Measurements from ENCODE around the gene ABLIM1. TPM values are rescaled to one million over a fixed set of nuclear protein-coding genes. Genes with fewer than 3 reads are reported as not detected.

The ABLIM1 gene
- total and polyA plus RNA-seq, 10 of the 15 experiments (the other 5 are each of a cell fraction or from before 2014, with no cell fraction given): 14.2 to 50.5 (median 28.1) TPM

DNA sequence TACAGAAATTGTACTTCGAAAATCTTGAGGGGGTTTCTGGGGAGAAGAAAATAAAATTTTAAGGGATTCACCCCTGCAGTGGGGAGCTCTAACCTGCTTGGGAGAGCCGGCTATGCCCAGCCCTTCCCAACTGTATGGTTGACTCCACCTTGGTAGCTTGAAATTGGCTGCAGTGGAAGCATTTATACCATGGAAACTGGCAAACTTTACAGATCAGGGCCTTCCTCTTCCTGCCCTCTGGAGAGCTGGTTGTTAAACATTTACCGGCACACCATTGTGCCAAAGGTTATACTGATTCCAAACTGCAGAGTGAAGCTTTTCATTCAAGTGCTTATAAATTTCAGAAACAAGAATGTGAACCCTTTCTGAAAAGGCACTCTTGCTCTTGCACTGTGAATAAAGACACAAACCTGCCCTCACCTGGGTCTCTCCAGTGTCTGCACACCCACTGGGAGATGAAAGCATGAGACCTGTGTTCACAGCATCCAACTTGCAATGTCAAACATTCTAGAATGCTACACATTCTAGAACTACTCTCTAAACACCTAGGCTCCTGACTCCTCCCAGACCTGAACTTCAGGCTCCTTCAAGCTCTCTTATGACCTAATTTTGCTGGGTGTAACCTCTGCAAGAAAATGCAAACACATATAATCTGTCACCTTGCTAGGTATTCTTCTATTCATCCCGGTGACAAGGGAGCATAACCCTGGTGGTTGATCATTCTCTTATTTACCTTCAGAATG, 44.7 kb downstream of the ABLIM1 start:
- intact Hi-C loops (cut with micrococcal nuclease; ENCODE audit: unreplicated experiment): no loop called here
- no peak overlapping the region for H2AFZ ChIP-seq (ENCODE audit: control insufficient read depth, low read depth, low read length)
- H3K4me1 ChIP-seq (ENCODE audit: control insufficient read depth, insufficient read depth, low read length): no peaks in the 10 kb centered on the region
- H3K4me2 ChIP-seq (ENCODE audit: control insufficient read depth, insufficient read depth): no peak overlapping the region
- POLR2A ChIA-PET: no interaction called here
- ATAC-seq (no peak), FAIRE-seq (no peak), DNase-seq (ENCODE audit: low read depth, low spot score) (no peak)
- no peak overlapping the region for H3K4me3 ChIP-seq
- BruUV-seq (replicated peaks): no TSS peak
- no peaks in the 10 kb centered on the region for H3K36me3 ChIP-seq (ENCODE audit: control insufficient read depth in 2 of 2, insufficient read depth in 2 of 2, low read length in 1 of 2)
- SMC1A ChIA-PET (ENCODE audit: uncharacterized antibody, unreplicated experiment): interaction anchor here (1.2 kb wide), 1 partner anchor 9 kb away, joined by 3 read pairs; no protein-coding TSS in a partner anchor
- in situ Hi-C loops (cut with MboI): no loop called here
- no peak overlapping the region for H3K9ac ChIP-seq (ENCODE audit: control insufficient read depth, insufficient read depth, low read length)
- CTCF ChIA-PET: no interaction called here
- WGBS (ENCODE audit: insufficient coverage, insufficient replicate concordance, low lambda C conversion rate, missing lambda C conversion rate): 27% methylated on average over 4 of the region's 4 CpGs
- no peaks in the 10 kb centered on the region for H3K79me2 ChIP-seq (ENCODE audit: control insufficient read depth, insufficient read depth, low read length)
- no peaks in the 10 kb centered on the region for H4K20me1 ChIP-seq (ENCODE audit: control insufficient read depth, insufficient read depth)
- no peak overlapping the region for H3K27ac ChIP-seq (ENCODE audit: control insufficient read depth, insufficient read depth)
- H3K27me3 ChIP-seq (replicated peaks in 1 of 2; ENCODE audit: control insufficient read depth in 2 of 2, insufficient read depth in 2 of 2, low read length in 1 of 2): no peaks in the 10 kb centered on the region
- RAD21 ChIA-PET (ENCODE audit: unreplicated experiment): no interaction called here
- H3K9me3 ChIP-seq (replicated peaks; ENCODE audit: control insufficient read depth, insufficient read depth, low read length): no peaks in the 10 kb centered on the region
- TF ChIP-seq SMAD5 (IDR thresholded peaks at IDR 0.05; ENCODE audit: low read depth) (no peak), CHD2 (IDR thresholded peaks at IDR 0.05; ENCODE audit: borderline replicate concordance, low read depth, low read length) (no peak), ZNF687 (IDR thresholded peaks at IDR 0.05) (no peak), BCLAF1 (IDR thresholded peaks at IDR 0.05) (no peak), RCOR1 (conservative IDR thresholded peaks at IDR 0.05; ENCODE audit: low read depth, low read length) (no peak), GATAD2B (conservative IDR thresholded peaks at IDR 0.05; ENCODE audit: low read depth) (no peak), REST (IDR thresholded peaks at IDR 0.05; ENCODE audit: low read depth, low read length) (no peak), POU2F2 (IDR thresholded peaks at IDR 0.05; ENCODE audit: borderline replicate concordance, low read depth, low read length) (no peak), ZNF274 (IDR thresholded peaks at IDR 0.05; ENCODE audit: insufficient read depth, insufficient read length) (no peak), SRF (IDR thresholded peaks at IDR 0.05; ENCODE audit: low read depth in 2 of 2, low read length in 2 of 2) (no peak), STAT1 (conservative IDR thresholded peaks at IDR 0.05) (no peak), HDAC6 (IDR thresholded peaks at IDR 0.05; ENCODE audit: unreplicated experiment) (no peak), NR2C1 (IDR thresholded peaks at IDR 0.05) (no peak), FOXK2 (IDR thresholded peaks at IDR 0.05) (no peak)
